ENCODE results near the gene FNBP1L.

FNBP1L gene

GRCh38 chr1:93554883-93555872, 107.3 kb downstream of the FNBP1L start:
- H3K4me1 ChIP-seq (ENCODE audit: control insufficient read depth, insufficient read depth, low read length) = peaks cover 23% of the 10 kb centered on the region
- ChIA-PET CTCF (interaction anchor here (0.6 to 0.7 kb wide), 2 partner anchors 82 to 615 kb away, joined by 3 read pairs; no protein-coding TSS in a partner anchor), POLR2A (no interaction called here)
- H3K4me3 ChIP-seq (ENCODE audit: low read depth, low read length) = no peak overlapping the region
- H3K9me3 ChIP-seq (ENCODE audit: control insufficient read depth, insufficient read depth, low read depth, low read length) = no peaks in the 10 kb centered on the region
- H3K36me3 ChIP-seq (ENCODE audit: control insufficient read depth in 2 of 2, insufficient read depth in 1 of 2, low read length in 2 of 2) = peaks cover 0 to 15% of the 10 kb centered on the region in 2 experiments; a peak in 1 of 3 replicates
- H3K27ac ChIP-seq (ENCODE audit: extremely low read depth, low read depth, low read length) = no peak overlapping the region
- TF ChIP-seq ZNF10 (tag by site-specific recombination; IDR thresholded peaks at IDR 0.05) (0 out of 2 replicates have a peak, but pooled peaks have one; percentile 36), ZNF146 (tag by site-specific recombination; IDR thresholded peaks at IDR 0.05) (no peak)
- TF ChIP-seq, protein P1, sequence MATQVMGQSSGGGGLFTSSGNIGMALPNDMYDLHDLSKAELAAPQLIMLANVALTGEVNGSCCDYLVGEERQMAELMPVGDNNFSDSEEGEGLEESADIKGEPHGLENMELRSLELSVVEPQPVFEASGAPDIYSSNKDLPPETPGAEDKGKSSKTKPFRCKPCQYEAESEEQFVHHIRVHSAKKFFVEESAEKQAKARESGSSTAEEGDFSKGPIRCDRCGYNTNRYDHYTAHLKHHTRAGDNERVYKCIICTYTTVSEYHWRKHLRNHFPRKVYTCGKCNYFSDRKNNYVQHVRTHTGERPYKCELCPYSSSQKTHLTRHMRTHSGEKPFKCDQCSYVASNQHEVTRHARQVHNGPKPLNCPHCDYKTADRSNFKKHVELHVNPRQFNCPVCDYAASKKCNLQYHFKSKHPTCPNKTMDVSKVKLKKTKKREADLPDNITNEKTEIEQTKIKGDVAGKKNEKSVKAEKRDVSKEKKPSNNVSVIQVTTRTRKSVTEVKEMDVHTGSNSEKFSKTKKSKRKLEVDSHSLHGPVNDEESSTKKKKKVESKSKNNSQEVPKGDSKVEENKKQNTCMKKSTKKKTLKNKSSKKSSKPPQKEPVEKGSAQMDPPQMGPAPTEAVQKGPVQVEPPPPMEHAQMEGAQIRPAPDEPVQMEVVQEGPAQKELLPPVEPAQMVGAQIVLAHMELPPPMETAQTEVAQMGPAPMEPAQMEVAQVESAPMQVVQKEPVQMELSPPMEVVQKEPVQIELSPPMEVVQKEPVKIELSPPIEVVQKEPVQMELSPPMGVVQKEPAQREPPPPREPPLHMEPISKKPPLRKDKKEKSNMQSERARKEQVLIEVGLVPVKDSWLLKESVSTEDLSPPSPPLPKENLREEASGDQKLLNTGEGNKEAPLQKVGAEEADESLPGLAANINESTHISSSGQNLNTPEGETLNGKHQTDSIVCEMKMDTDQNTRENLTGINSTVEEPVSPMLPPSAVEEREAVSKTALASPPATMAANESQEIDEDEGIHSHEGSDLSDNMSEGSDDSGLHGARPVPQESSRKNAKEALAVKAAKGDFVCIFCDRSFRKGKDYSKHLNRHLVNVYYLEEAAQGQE (tag by site-specific recombination; IDR thresholded peaks at IDR 0.05) = peak; percentile 76

- POLR2A ChIA-PET = no interaction called here
- Histone ChIP-seq H3K27ac (ENCODE audit: extremely low read depth, low read depth, low read length) (no peak overlapping the region), H3K4me1 (ENCODE audit: control insufficient read depth, insufficient read depth, low read length) (peaks cover 23% of the 10 kb centered on the region), H3K4me3 (ENCODE audit: low read depth, low read length) (no peak overlapping the region), H3K9me3 (ENCODE audit: control insufficient read depth, insufficient read depth, low read depth, low read length) (no peaks in the 10 kb centered on the region), H3K36me3 (ENCODE audit: control insufficient read depth in 2 of 2, insufficient read depth in 1 of 2, low read length in 2 of 2) (peaks cover 0 to 14% of the 10 kb centered on the region in 2 experiments; a peak in 2 of 3 replicates)
- no peak for TF ChIP-seq ZBTB7A (tag by site-specific recombination; IDR thresholded peaks at IDR 0.05; ENCODE audit: low read depth)
- TF ChIP-seq, protein P1 (tag by site-specific recombination; IDR thresholded peaks at IDR 0.05) = no peak
- no peak for TF ChIP-seq ZNF792 (tag by site-specific recombination; IDR thresholded peaks at IDR 0.05)
- no peak for TF ChIP-seq ZNF138 (tag by site-specific recombination; IDR thresholded peaks at IDR 0.05; ENCODE audit: borderline replicate concordance)
- no peak for TF ChIP-seq ZBTB49 (tag by site-specific recombination; IDR thresholded peaks at IDR 0.05; ENCODE audit: low read depth)
- TF ChIP-seq ZNF140 (tag by site-specific recombination; IDR thresholded peaks at IDR 0.05) = no peak
- TF ChIP-seq PATZ1 (tag by site-specific recombination; IDR thresholded peaks at IDR 0.05) = no peak
- TF ChIP-seq ZBTB44 (tag by site-specific recombination; IDR thresholded peaks at IDR 0.05) = no peak
- no peak for TF ChIP-seq ZNF670 (tag by site-specific recombination; IDR thresholded peaks at IDR 0.05; ENCODE audit: low read depth)
- no peak for TF ChIP-seq ZNF701 (tag by site-specific recombination; IDR thresholded peaks at IDR 0.05)
- no peak for TF ChIP-seq ZNF223 (tag by site-specific recombination; IDR thresholded peaks at IDR 0.05)
- TF ChIP-seq ZFHX2 (tag by site-specific recombination; conservative IDR thresholded peaks at IDR 0.05) = no peak
- CTCF ChIA-PET = no interaction called here
Observed at GRCh38 chr1:93556291-93556690, 108.4 kb downstream of the FNBP1L start.
